Measurements from ENCODE around the gene NEK6.

DNA sequence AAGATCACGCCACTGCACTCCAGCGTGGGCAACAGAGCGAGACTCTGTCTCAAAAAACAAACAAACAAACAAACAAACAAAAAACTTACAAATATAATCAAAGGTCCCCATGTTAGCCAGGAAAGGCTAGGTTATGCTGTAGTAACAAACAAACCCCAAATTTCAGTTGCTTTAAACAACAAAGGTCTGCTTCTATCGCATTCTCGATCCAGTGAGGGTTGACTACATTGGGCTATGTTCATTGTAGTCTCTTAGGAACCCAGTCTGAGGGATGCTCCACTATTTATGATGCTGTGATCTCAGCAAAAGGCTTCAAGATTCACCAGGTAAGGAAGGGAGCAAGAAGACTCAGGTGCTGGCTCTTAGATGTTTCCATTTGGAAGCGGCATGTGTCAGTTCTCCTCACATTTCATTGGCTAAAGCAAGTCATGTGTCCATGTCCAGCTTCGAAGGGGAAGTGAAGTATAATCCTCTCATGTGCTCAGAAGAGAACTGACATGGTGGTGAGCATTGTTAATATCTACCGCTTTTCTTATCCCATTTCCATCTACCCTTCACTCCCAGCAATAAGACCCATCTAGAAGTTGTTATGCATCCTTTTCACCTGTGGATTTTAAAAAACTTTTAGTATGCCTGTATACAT is 26.5 kb upstream of the NEK6 start:
- TF ChIP-seq POLR2A (IDR thresholded peaks at IDR 0.05) (no peak), EP300 (IDR thresholded peaks at IDR 0.05) (no peak)
- TF ChIP-seq, protein P1, sequence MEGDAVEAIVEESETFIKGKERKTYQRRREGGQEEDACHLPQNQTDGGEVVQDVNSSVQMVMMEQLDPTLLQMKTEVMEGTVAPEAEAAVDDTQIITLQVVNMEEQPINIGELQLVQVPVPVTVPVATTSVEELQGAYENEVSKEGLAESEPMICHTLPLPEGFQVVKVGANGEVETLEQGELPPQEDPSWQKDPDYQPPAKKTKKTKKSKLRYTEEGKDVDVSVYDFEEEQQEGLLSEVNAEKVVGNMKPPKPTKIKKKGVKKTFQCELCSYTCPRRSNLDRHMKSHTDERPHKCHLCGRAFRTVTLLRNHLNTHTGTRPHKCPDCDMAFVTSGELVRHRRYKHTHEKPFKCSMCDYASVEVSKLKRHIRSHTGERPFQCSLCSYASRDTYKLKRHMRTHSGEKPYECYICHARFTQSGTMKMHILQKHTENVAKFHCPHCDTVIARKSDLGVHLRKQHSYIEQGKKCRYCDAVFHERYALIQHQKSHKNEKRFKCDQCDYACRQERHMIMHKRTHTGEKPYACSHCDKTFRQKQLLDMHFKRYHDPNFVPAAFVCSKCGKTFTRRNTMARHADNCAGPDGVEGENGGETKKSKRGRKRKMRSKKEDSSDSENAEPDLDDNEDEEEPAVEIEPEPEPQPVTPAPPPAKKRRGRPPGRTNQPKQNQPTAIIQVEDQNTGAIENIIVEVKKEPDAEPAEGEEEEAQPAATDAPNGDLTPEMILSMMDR (IDR thresholded peaks at IDR 0.05) = no peak

Measured in tibial nerve (tissue), 4 donors.